Measurements from ENCODE around the gene AMPD1.

AMPD1 gene

GRCh38 chr1:114718661-114719423 is 23.5 kb upstream of the AMPD1 start:
- no peak for DNase-seq (ENCODE audit: low read depth)
- no peak overlapping the region for H3K4me3 ChIP-seq (ENCODE audit: control insufficient read depth, low read depth, low read length)
- TF ChIP-seq, protein P1, sequence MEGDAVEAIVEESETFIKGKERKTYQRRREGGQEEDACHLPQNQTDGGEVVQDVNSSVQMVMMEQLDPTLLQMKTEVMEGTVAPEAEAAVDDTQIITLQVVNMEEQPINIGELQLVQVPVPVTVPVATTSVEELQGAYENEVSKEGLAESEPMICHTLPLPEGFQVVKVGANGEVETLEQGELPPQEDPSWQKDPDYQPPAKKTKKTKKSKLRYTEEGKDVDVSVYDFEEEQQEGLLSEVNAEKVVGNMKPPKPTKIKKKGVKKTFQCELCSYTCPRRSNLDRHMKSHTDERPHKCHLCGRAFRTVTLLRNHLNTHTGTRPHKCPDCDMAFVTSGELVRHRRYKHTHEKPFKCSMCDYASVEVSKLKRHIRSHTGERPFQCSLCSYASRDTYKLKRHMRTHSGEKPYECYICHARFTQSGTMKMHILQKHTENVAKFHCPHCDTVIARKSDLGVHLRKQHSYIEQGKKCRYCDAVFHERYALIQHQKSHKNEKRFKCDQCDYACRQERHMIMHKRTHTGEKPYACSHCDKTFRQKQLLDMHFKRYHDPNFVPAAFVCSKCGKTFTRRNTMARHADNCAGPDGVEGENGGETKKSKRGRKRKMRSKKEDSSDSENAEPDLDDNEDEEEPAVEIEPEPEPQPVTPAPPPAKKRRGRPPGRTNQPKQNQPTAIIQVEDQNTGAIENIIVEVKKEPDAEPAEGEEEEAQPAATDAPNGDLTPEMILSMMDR (IDR thresholded peaks at IDR 0.05; ENCODE audit: control insufficient read depth, insufficient read depth, low read depth, low read length, missing control alignments): no peak

DNA sequence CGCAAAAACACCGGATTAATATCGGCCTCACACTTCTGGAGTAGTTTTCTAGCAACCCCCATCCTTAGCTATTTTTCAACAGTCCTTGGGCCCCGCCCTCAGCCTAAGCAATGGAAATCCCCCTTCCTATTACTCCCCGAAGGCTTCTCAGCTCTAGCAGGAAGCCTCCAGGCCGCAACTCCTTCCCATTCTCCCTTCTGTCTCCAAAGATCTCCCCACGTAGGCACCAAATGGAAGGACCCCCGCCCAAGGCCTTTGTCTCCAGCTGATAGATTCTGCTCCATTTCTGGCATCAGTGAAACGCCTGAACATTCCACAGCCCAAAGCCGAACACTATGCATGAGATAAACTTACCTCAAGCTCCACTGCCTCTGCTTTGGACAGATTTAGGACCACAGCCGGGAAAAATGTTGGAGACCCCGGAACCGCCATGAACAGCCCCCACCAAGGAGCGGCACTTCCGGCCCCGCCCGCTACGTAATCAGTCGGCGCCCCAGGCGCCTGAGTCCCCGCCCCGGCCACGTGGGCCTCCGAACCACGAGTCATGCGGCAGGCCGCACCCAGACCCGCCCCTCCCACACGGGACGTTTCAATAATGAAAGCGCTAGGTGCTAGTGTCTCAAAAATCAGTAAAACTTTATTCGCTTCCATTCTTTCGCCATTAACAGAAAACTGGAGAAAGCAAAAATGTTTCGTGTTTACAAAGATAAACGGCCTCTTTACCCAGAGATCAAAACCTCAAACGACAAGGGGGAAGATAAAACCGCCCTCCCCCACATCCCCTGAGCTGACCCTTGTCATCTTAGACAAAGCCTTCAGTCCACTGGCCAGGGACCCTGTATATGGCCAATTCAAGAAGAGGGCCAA is 21.2 kb upstream of the AMPD1 start, which contains the start of gene NRAS:
TSS of gene NRAS (minus strand) at position 468 of the 867 bp plus-strand sequence. CDS start 611 bp downstream, outside the sequence.
- TF ChIP-seq, protein P1 (IDR thresholded peaks at IDR 0.05; ENCODE audit: control insufficient read depth, insufficient read depth, low read depth, low read length, missing control alignments): no peak
- H3K4me3 ChIP-seq (ENCODE audit: control insufficient read depth, low read depth, low read length): peak within 1 kb of the TSS; percentile 88
- peak; percentile 42 for DNase-seq (ENCODE audit: low read depth)

GRCh38 chr1:114715952-114716303 is 20.6 kb upstream of the AMPD1 start:
- H3K4me3 ChIP-seq (ENCODE audit: control insufficient read depth, low read depth, low read length): peak overlapping the region; percentile 88
- TF ChIP-seq, protein P1 (IDR thresholded peaks at IDR 0.05; ENCODE audit: control insufficient read depth, insufficient read depth, low read depth, low read length, missing control alignments): no peak
- DNase-seq (ENCODE audit: low read depth): no peak

- DNase-seq (ENCODE audit: low read depth): no peak
- no peak overlapping the region for H3K4me3 ChIP-seq (ENCODE audit: control insufficient read depth, low read depth, low read length)
- TF ChIP-seq, protein P1 (IDR thresholded peaks at IDR 0.05; ENCODE audit: control insufficient read depth, insufficient read depth, low read depth, low read length, missing control alignments): no peak
Measured at GRCh38 chr1:114712977-114713376, 17.6 kb upstream of the AMPD1 start.

DNA sequence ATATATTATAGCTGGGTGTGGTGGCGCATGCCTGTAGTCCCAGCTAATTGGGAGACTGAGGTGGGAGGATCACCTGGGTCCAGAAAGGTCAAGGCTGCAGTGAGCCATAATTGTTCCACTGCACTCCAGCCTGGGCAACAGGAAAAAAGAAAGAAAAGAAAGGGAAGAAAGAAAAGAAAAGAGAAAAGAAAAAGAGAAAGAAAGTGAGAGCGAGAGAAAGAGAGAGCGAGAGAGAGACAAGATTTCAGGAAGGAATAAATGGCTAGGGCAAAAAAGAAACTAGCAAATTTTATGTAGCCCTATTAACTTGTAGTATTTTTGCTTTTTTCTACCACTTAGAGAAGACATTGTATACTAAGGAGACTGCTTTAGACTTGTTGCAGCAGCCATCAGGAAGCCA is 15.0 kb upstream of the AMPD1 start:
- no peak for DNase-seq (ENCODE audit: low read depth)
- H3K4me3 ChIP-seq (ENCODE audit: control insufficient read depth, low read depth, low read length): no peak overlapping the region
- TF ChIP-seq, protein P1 (IDR thresholded peaks at IDR 0.05; ENCODE audit: control insufficient read depth, insufficient read depth, low read depth, low read length, missing control alignments): no peak

- no peak for DNase-seq (ENCODE audit: low read depth)
- H3K4me3 ChIP-seq (ENCODE audit: control insufficient read depth, low read depth, low read length): no peak overlapping the region
- TF ChIP-seq, protein P1 (IDR thresholded peaks at IDR 0.05; ENCODE audit: control insufficient read depth, insufficient read depth, low read depth, low read length, missing control alignments): no peak
Measured at GRCh38 chr1:114707604-114708003, 12.3 kb upstream of the AMPD1 start.

All from AG09309 (cell line).